ENCODE data around the gene PRXL2C.

- TF ChIP-seq CTCF (IDR thresholded peaks at IDR 0.05) (no peak), POLR2A (IDR thresholded peaks at IDR 0.05) (no peak), POLR2AphosphoS5 (IDR thresholded peaks at IDR 0.05; ENCODE audit: insufficient read depth in 1 of 2, low read depth in 1 of 2) (no peak)
Observed at GRCh38 chr9:96668868-96669534, 13.9 kb upstream of the PRXL2C start.

All from vagina (tissue), 2 donors.